ENCODE measurements around the gene ZNF548. TPM values are rescaled to one million over a fixed set of nuclear protein-coding genes. Genes with fewer than 3 reads are reported as not detected.

Gene ZNF548
- polyA plus RNA-seq, 1 experiment = 14.2 TPM

DNA sequence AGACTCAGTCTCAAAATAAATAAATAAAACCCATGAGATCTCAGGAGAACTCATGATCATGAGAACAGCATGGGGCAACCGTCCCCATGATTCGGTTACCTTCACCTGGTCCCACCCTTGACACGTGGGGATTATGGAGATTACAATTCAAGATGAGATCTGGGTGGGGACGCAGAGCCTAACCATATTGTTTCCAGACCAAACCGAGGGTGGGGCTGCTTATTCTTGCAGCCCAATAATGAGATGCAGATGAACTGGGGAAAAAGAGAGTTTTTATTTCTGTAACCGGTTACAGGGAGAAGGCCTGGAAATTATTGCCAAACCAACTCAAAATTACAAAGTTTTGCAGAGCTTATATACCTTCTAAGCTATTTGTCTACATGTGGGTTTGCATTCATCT, 13.5 kb upstream of the ZNF548 start:
- Histone ChIP-seq H3K27ac (ENCODE audit: low read depth, low read length) (no peak overlapping the region), H3K27me3 (ENCODE audit: control insufficient read depth, insufficient read depth, low read length) (no peaks in the 10 kb centered on the region), H3K9me3 (ENCODE audit: control insufficient read depth, insufficient read depth, low read length) (peaks cover 45% of the 10 kb centered on the region), H3K4me3 (ENCODE audit: low read depth, low read length) (no peak overlapping the region)
- DNase-seq (ENCODE audit: low read depth, low spot score) = no peak
- ChIA-PET CTCF (no interaction called here), POLR2A (no interaction called here)
- TF ChIP-seq, protein P1, sequence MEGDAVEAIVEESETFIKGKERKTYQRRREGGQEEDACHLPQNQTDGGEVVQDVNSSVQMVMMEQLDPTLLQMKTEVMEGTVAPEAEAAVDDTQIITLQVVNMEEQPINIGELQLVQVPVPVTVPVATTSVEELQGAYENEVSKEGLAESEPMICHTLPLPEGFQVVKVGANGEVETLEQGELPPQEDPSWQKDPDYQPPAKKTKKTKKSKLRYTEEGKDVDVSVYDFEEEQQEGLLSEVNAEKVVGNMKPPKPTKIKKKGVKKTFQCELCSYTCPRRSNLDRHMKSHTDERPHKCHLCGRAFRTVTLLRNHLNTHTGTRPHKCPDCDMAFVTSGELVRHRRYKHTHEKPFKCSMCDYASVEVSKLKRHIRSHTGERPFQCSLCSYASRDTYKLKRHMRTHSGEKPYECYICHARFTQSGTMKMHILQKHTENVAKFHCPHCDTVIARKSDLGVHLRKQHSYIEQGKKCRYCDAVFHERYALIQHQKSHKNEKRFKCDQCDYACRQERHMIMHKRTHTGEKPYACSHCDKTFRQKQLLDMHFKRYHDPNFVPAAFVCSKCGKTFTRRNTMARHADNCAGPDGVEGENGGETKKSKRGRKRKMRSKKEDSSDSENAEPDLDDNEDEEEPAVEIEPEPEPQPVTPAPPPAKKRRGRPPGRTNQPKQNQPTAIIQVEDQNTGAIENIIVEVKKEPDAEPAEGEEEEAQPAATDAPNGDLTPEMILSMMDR (IDR thresholded peaks at IDR 0.05; ENCODE audit: low read depth, low read length) = no peak

DNA sequence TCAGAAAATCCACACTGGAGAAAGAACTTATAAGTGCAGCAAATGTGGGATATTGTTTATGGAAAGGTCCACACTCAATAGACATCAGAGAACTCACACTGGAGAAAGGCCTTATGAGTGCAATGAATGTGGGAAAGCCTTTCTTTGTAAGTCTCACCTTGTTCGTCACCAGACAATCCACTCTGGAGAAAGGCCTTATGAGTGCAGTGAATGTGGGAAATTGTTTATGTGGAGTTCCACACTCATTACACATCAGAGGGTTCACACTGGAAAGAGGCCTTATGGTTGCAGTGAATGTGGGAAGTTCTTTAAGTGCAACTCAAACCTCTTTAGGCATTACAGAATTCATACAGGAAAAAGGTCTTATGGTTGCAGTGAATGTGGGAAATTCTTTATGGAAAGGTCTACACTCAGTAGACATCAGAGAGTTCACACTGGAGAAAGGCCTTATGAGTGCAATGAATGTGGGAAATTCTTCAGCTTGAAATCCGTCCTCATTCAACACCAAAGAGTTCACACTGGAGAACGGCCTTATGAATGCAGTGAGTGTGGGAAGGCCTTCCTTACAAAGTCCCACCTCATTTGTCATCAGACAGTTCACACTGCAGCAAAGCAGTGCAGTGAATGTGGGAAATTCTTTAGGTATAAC, 12.0 kb upstream of the ZNF548 start:
- ChIA-PET CTCF (no interaction called here), POLR2A (no interaction called here)
- H3K27me3 ChIP-seq (ENCODE audit: control insufficient read depth, insufficient read depth, low read length) = no peaks in the 10 kb centered on the region
- no peak for DNase-seq (ENCODE audit: low read depth, low spot score)
- H3K4me3 ChIP-seq (ENCODE audit: low read depth, low read length) = no peak overlapping the region
- peaks cover 45% of the 10 kb centered on the region for H3K9me3 ChIP-seq (ENCODE audit: control insufficient read depth, insufficient read depth, low read length)
- H3K27ac ChIP-seq (ENCODE audit: low read depth, low read length) = no peak overlapping the region
- TF ChIP-seq, protein P1 (IDR thresholded peaks at IDR 0.05; ENCODE audit: low read depth, low read length) = no peak

DNA sequence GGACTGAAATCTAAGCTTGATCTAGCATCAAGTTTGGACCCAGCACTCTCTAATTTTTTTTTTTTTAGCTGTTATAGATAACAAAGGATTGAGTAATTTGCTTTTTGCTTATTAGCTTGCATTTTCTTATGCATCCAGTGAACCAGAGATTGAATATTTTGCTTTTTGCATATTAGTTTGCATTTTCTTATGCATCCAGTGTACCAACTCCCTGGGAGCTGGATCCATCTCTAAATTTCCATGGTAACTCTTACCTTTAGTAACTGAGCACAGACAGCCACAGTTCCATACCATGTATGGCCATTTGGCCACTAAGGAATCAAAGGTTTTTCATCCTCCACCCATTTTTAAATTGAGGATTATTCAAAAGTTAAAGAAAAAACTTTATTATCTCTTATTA, 8.7 kb upstream of the ZNF548 start:
- Histone ChIP-seq H3K4me3 (ENCODE audit: low read depth, low read length) (no peak overlapping the region), H3K27me3 (ENCODE audit: control insufficient read depth, insufficient read depth, low read length) (no peaks in the 10 kb centered on the region), H3K9me3 (ENCODE audit: control insufficient read depth, insufficient read depth, low read length) (peaks cover 24% of the 10 kb centered on the region), H3K27ac (ENCODE audit: low read depth, low read length) (no peak overlapping the region)
- no peak for DNase-seq (ENCODE audit: low read depth, low spot score)
- TF ChIP-seq, protein P1 (IDR thresholded peaks at IDR 0.05; ENCODE audit: low read depth, low read length) = no peak
- CTCF ChIA-PET = no interaction called here
- POLR2A ChIA-PET = no interaction called here

DNA sequence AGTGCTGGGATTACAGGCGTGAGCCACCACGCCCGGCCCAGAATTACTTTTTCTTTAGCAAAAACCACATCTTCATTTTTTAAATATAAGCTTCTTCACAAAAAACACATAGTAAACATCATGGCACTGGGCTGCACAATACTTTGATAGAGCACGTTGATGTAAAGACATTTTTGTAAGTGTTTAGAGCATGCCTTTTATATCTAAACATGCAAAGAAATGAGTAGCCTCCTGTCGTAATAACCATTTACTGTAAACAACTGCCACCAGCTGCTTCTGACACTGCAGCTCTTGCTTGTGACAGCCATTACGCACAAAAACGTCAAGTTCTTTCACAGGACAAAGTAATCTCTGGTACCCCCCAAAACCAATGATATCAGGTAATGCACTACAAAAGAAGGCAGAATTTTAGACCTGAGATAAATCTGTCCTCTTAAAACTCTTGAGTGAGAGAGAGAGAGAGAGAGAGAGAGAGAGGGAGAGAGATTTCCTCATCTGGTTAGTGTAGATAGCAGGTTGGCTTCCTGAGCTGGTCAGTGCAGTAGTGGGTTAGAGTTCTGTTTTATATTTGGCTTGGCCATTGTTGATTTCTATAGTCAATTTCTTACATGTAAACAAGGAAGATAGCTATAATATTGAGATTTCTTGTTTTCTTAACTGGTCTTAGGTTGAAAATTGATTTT, 6.7 kb upstream of the ZNF548 start:
- CTCF ChIA-PET = interaction anchor here (1.0 to 1.6 kb wide), 2 partner anchors 24 to 772 kb away, joined by 3 to 5 read pairs; no protein-coding TSS in a partner anchor
- peaks cover 7% of the 10 kb centered on the region; the same call in 1 of the 2 replicates for H3K9me3 ChIP-seq (ENCODE audit: control insufficient read depth, insufficient read depth, low read length)
- POLR2A ChIA-PET = no interaction called here
- H3K27me3 ChIP-seq (ENCODE audit: control insufficient read depth, insufficient read depth, low read length) = no peaks in the 10 kb centered on the region
- no peak overlapping the region for H3K27ac ChIP-seq (ENCODE audit: low read depth, low read length)
- DNase-seq (ENCODE audit: low read depth, low spot score) = no peak
- H3K4me3 ChIP-seq (ENCODE audit: low read depth, low read length) = no peak overlapping the region
- TF ChIP-seq, protein P1 (IDR thresholded peaks at IDR 0.05; ENCODE audit: low read depth, low read length) = no peak

DNA sequence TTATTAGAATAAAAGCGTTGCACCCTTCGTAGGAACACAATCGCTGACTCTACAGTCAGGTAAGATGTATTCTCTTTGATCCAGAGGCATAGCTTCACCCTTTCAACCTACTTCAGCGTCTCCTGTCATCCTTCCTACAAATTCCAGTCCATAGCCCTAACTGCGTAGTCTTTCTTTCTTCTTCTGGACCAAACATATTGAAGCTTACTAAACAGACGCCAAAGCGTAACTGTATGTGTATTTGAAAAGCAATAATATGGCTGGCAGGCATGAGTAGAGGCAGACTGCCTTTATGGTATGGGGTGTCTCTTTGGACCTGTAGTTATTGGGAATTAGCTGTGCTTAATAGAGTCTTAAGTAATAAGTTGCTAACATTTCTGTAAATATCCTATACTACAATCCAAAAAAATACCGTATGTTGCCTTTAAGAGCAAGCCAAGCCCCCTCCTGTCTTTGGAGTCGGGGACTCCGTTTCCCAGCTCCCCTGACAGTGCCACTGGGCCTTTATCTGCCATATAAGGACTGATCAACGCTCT, 392 bp upstream of the ZNF548 start:
- Histone ChIP-seq H3K4me3 (ENCODE audit: low read depth, low read length) (peak overlapping the region; percentile 21), H3K27me3 (ENCODE audit: control insufficient read depth, insufficient read depth, low read length) (no peaks in the 10 kb centered on the region), H3K27ac (ENCODE audit: low read depth, low read length) (peak overlapping the region; percentile 55), H3K9me3 (ENCODE audit: control insufficient read depth, insufficient read depth, low read length) (no peaks in the 10 kb centered on the region; the same call in 1 of the 2 replicates)
- DNase-seq (ENCODE audit: low read depth, low spot score) = no peak
- TF ChIP-seq, protein P1 (IDR thresholded peaks at IDR 0.05; ENCODE audit: low read depth, low read length) = no peak
- ChIA-PET POLR2A (interaction anchor here (0.6 to 1.6 kb wide), 6 partner anchors 10 to 782 kb away, joined by 3 to 6 read pairs (median 4); partner anchors contain the start of genes TRAPPC2B and ZNF547), CTCF (interaction anchor here (0.7 to 1.5 kb wide), 2 partner anchors 17 to 24 kb away, joined by 3 to 10 read pairs; no protein-coding TSS in a partner anchor)

All from AG04450 (cell line).